Upper lobe of left lung (tissue), 6 donors: ENCODE measurements around the gene LMLN. TPM values are rescaled to one million over a fixed set of nuclear protein-coding genes. Genes with fewer than 3 reads are reported as not detected.

Experiments used
- ATAC-seq, 2 donors: fragments of 200-7000 bp; cut with Tn5 transposase; one replicate each; pipeline ENCODE4 v1.9.1; 2022; ENCODE audit warnings: mild to moderate bottlenecking in 2 of 2, moderate library complexity in 2 of 2; ENCODE audit not compliant: low FRiP score in 2 of 2
- DNase-seq, 2 donors: peaks; one replicate each; pipeline ENCODE4 v3.0.0-alpha.2; 2019 to 2020
- H3K27ac ChIP-seq, 4 donors: fragments of 200-600 bp; sonication (generic); one replicate each; pipeline ENCODE4 v1.5.1; 2016 to 2019
- H3K27me3 ChIP-seq, 4 donors: fragments of 200-600 bp; sonication (generic); one replicate each; pipeline ENCODE4 v1.5.1; 2017 to 2019
- H3K36me3 ChIP-seq, 4 donors: fragments of 200-600 bp; sonication (generic); one replicate each; pipeline ENCODE4 v1.5.1; 2016 to 2019
- H3K4me1 ChIP-seq, 4 donors: fragments of 200-600 bp; sonication (generic); one replicate each; pipeline ENCODE4 v1.5.1; 2018 to 2019
- H3K4me3 ChIP-seq, 4 donors: fragments of 200-600 bp; sonication (generic); one replicate each; pipeline ENCODE4 v1.5.1; 2017 to 2019; ENCODE audit warnings: mild to moderate bottlenecking in 2 of 4, moderate library complexity in 1 of 4
- H3K9me3 ChIP-seq, 4 donors: fragments of 200-600 bp; sonication (generic); one replicate each; pipeline ENCODE4 v1.5.1; 2018 to 2019
- CTCF ChIP-seq, 6 experiments: fragments of 450-650 bp in 4 of 6; fragments of 200-600 bp in 2 of 6; sonication (generic) in 2 of 6; IDR thresholded peaks; one replicate each; pipeline ENCODE4 v1.5.1; 2016 to 2019; ENCODE audit warnings: antibody characterized with exemption in 6 of 6
- EP300 ChIP-seq, 4 donors: sonication (generic); formaldehyde crosslinking; IDR thresholded peaks; one replicate each; pipeline ENCODE4 v1.5.1; 2017; ENCODE audit warnings: antibody characterized with exemption in 4 of 4, control low read depth in 2 of 4
- POLR2A ChIP-seq, 4 donors: fragments of 450-650 bp; IDR thresholded peaks; one replicate each; pipeline ENCODE4 v1.5.1; 2016 to 2017; ENCODE audit warnings: antibody characterized with exemption in 4 of 4, mild to moderate bottlenecking in 2 of 4
- POLR2AphosphoS5 ChIP-seq, 2 donors: sonication (generic); formaldehyde crosslinking; IDR thresholded peaks; one replicate each; pipeline ENCODE4 v1.5.1; 2017; ENCODE audit warnings: antibody characterized with exemption in 2 of 2
- WGBS, 2 donors: methylation state at CpG; one replicate each; pipeline ENCODE4 v1.1.5; 2017 to 2018; 5-methylcytosine and 5-hydroxymethylcytosine counted together
- total RNA-seq, 6 donors: library from RNA; depleted of rRNA in 4 of 6; stranded (reverse); fragments of >200 nt in 4 of 6; gene quantifications; one replicate each; pipeline versions ENCODE4 v1.1.0 to v1.2.1, GENCODE V29; 2016 to 2021
- donor health status: DM: no; HTN: no; CAD: no; lungs with moderate emphysema.
- donor health status: DM: no; HTN: yes; CAD: no; lungs with severe emphysema.

Gene LMLN
- total RNA-seq, 6 donors from 2014 or later: 4.2 to 11.3 (median 9.0) TPM

DNA sequence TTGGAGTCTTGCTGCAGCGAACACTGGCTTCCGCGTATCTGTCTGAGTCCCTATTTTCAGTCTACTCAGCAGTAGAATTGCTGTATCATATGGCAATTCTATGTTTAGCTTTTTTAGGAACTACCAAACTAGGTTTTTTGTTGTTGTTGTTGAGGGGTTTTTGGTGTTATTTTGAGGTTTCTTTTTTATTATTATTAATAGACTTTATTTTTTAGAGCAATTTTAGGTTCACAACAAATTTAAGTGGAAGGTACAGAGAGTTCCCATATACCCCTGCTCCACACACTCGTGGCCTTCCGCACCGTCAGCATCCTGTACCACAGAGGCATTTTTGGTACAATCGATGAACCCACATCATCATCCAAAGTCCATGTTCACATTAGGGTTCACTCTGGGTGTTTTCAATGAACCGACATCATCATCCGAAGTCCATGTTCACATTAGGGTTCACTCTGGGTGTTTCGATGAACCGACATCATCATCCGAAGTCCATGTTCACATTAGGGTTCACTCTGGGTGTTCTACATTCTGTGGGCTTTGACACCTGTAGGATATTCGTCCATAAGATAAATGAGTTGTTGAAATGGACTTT lies 67.9 kb downstream of the LMLN start:
- no peak for DNase-seq
- no peaks in the 10 kb centered on the region for H3K9me3 ChIP-seq
- no peak overlapping the region for H3K27ac ChIP-seq
- TF ChIP-seq EP300 (IDR thresholded peaks at IDR 0.05) (no peak), POLR2A (IDR thresholded peaks at IDR 0.05) (no peak), CTCF (IDR thresholded peaks at IDR 0.05) (no peak), POLR2AphosphoS5 (IDR thresholded peaks at IDR 0.05) (no peak)
- WGBS, 2 donors: 95 to 96% methylated on average over 13 of the region's 13 CpGs
- H3K4me3 ChIP-seq: no peak overlapping the region
- ATAC-seq: no peak
- no peaks in the 10 kb centered on the region for H3K27me3 ChIP-seq
- peaks cover 0 to 10% (median under 1%) of the 10 kb centered on the region in 4 donors for H3K36me3 ChIP-seq
- H3K4me1 ChIP-seq: no peaks in the 10 kb centered on the region

DNA sequence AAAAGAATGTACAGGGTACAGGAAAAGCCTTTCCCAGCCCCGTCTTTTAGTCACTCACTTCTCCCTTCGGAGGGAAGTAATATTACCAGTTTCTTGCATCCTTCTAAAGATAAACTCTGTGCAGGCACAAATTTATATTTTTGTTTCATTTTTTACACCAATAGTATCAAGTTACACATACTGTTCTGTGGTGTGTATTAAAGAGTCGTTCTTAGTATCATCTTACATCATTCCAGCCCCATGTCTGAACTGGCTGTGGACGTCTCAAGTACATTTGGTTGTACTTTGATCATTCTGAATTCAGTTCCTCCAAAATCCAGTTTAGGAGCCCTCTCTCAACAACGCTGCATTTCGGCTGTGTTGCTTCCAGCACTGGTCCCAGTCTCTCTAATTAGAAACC lies 68.7 kb downstream of the LMLN start:
- H3K36me3 ChIP-seq: peaks cover 0 to 7% (median 0%) of the 10 kb centered on the region in 4 donors
- H3K27ac ChIP-seq: no peak overlapping the region
- H3K9me3 ChIP-seq: no peaks in the 10 kb centered on the region
- TF ChIP-seq CTCF (IDR thresholded peaks at IDR 0.05) (no peak), EP300 (IDR thresholded peaks at IDR 0.05) (no peak), POLR2A (IDR thresholded peaks at IDR 0.05) (no peak), POLR2AphosphoS5 (IDR thresholded peaks at IDR 0.05) (no peak)
- no peak for ATAC-seq
- no peaks in the 10 kb centered on the region for H3K4me1 ChIP-seq
- H3K27me3 ChIP-seq: no peaks in the 10 kb centered on the region
- H3K4me3 ChIP-seq: no peak overlapping the region
- DNase-seq: no peak
- 76 to 83% methylated on average over 6 of the region's 6 CpGs for WGBS, 2 donors

DNA sequence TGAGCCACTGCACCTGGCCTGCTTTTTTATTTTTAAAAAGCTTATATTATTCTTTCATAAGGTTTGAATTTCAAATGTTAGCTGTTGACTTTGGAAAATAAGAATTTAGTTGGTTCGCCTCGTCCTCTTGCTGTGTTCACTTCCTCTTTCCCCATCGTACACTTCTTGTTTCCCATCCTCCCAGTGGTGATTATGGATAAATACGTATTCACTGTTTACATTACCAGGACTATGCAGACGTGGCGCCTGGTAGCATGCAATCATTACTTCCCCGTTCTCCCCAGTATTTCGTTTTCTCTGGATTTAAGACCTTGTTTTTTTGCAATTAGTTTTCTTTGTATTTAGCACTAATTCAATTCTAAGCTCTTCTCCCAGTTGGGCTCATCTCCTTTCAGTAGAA lies 70.1 kb downstream of the LMLN start:
- no peaks in the 10 kb centered on the region for H3K4me1 ChIP-seq
- WGBS, 2 donors: 66 to 76% methylated on average over 8 of the region's 8 CpGs
- no peaks in the 10 kb centered on the region for H3K9me3 ChIP-seq
- H3K27ac ChIP-seq: no peak overlapping the region
- H3K27me3 ChIP-seq: no peaks in the 10 kb centered on the region
- peak in 1 of 2 donors; percentile 53 for ATAC-seq
- H3K36me3 ChIP-seq: peaks cover 0 to 7% (median 0%) of the 10 kb centered on the region in 4 donors
- H3K4me3 ChIP-seq: no peak overlapping the region
- DNase-seq: no peak
- no peak for TF ChIP-seq CTCF (IDR thresholded peaks at IDR 0.05)
- TF ChIP-seq POLR2A (IDR thresholded peaks at IDR 0.05): no peak
- no peak for TF ChIP-seq EP300 (IDR thresholded peaks at IDR 0.05)
- no peak for TF ChIP-seq POLR2AphosphoS5 (IDR thresholded peaks at IDR 0.05)

DNA sequence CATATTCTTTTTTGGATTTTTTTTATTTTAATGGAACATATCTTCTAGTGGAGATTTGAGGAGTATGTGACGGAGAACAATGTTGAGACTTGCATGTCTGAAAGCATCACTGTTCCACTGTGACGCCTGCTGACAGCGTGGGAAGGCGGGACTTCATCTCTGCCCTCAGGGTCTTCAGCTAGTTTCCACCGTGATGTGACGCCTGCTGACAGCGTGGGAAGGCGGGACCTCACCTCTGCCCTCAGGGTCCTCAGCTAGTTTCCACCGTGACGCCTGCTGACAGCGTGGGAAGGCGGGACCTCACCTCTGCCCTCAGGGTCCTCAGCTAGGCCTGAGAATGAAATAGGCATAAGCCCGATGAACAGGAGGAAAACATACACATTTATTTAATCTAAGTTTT lies 70.7 kb downstream of the LMLN start:
- Histone ChIP-seq H3K36me3 (peaks cover 0 to 8% (median 0%) of the 10 kb centered on the region in 4 donors), H3K9me3 (no peaks in the 10 kb centered on the region), H3K4me1 (no peaks in the 10 kb centered on the region), H3K27ac (no peak overlapping the region), H3K4me3 (no peak overlapping the region), H3K27me3 (no peaks in the 10 kb centered on the region)
- DNase-seq (no peak), ATAC-seq (no peak)
- TF ChIP-seq CTCF (IDR thresholded peaks at IDR 0.05): no peak
- no peak for TF ChIP-seq POLR2AphosphoS5 (IDR thresholded peaks at IDR 0.05)
- no peak for TF ChIP-seq POLR2A (IDR thresholded peaks at IDR 0.05)
- 92 to 93% methylated on average over 13 of the region's 13 CpGs for WGBS, 2 donors
